ENCODE results near the gene PLCXD1.

GRCh38 chrX:307261-308111 is 26.3 kb downstream of the PLCXD1 start:
- no peak for TF ChIP-seq CTCF (conservative IDR thresholded peaks at IDR 0.05; ENCODE audit: low read depth, low read length)
- TF ChIP-seq EZH2 (IDR thresholded peaks at IDR 0.05; ENCODE audit: borderline replicate concordance, low read depth, low read length, poor library complexity, severe bottlenecking) = no peak
